ENCODE data around the gene ARHGAP42.

The ARHGAP42 gene

DNA sequence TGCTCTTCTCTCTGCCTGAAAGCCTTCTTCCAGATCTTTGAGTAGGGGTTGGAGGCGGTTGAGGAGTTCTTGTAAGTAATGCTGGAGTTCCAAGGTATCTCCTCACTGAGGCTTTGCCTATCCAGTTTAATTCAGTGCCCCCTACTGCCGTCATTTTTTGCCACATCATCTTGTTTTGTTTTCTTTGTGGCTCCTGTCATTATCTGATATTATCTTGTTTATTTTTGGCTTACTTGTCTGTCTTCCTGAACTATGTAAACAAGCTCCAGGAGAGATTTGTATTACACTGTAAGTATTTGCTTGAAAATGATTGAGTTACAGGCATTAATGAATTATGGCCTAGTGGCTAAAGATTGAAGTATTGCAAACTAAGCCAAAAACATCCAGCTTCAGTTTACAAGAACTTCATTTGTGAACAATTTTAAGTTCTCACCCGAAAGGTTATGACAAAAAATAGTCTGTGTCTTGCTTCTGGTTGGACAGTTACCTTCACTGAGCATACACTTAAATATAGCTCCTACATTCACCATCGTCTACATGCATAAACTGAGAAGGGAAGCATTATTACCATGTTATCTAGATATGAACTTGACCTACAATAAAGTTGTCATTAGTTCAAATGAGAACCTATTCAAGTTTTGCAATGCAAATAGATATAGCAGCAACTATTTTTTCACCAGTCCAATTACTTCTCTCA lies 154.8 kb downstream of the ARHGAP42 start:
- DNase-seq: no peak

GRCh38 chr11:100847696-100848216 lies 160.7 kb downstream of the ARHGAP42 start:
- no peak for DNase-seq

DNA sequence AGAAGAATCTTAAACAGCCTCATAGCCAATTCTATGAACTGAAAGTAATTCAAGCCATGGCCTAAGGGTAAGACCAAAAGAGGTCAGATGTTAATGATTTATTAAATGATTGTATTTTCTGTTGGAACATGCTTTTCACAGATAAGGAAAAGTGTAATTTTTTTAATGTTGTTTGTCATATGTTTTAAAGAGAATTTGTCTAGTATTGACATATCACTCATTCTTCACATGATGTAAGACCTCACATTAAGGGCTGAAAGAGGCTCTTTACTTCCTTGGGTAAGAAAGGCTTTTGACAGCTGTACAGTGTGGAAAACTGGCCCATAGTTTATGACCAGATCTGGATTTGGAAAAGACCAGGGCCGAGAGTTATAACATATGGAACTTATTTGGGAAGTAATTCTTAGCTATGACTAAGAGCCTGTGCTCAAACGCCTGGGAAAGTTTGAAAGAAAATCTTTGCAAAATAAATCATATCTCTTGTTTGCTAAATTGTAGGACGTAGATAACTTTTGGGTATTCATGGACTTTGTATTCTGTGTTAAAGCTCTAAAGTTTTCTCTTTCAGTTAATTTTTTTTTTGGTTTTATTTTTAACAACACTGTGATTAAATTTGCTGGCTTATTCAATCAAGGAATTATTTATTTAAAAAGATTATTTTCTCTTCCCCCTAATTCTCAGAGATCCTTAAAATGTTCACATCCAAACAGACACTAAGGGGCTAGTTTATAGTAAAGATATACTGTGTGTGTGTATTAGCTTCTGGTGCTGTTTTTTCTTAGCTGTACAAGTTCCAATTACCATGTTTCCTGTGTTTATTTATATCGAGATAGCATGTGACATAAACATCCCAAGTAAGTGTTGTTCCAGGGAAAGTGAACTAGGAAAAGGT lies 162.2 kb downstream of the ARHGAP42 start:
- no peak for DNase-seq

GRCh38 chr11:100849901-100850235 lies 162.8 kb downstream of the ARHGAP42 start:
- DNase-seq: no peak

- no peak for DNase-seq
These were observed 164.1 kb downstream of the ARHGAP42 start for GRCh38 chr11:100851147-100851546.

DNA sequence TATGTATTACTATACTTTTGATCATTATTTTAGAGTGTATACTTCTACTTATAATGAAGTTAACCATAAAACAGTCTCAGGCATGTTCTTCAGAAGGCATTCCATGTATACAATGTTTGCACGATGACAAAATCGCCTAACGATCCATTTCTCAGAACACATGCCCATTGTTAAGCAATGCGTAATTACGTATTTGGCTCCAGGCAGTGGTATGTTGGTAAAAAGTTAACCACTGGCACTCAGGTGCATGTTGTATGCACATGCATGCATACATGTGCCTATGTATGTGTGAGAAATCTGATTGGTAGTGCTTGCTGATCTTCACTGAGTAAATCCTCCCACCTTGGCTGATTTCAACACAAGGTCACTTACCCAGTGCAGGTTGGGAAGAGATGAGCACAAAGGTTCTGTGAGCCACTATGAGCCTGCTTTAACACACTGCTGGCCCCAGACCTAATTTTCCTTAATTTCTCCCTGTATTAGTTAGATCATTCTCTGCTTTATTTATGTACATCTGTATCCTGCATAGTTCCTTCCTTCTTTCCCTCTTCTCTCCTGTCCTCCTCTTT lies 164.6 kb downstream of the ARHGAP42 start:
- no peak for DNase-seq

DNA sequence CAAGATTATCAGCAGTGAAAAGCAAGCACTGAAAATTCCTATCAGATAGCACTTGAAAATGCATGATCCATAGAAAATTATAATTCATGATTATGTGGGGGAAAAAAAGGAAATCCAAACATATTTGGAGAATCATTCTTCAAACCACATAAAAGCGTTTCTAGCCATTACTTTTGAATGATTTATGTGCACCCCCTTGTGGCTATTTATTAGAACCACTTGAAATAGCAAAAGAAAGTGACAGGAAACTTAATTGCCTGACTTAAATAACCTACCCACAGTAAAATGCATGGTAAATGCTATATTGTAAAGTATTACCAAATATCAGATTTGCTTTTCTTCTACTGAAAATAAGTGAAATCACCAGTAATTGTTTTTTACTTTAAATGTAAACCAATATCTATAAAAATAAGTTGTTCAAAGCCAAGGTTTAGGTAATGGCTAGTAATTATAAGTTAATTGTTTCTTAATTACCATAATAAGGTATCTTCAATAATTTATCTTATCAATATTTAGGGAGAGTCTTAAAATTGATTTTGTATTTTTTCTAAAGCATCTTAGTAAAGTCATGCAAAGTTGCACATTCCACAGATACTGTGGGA lies 168.5 kb downstream of the ARHGAP42 start:
- DNase-seq: no peak

DNA sequence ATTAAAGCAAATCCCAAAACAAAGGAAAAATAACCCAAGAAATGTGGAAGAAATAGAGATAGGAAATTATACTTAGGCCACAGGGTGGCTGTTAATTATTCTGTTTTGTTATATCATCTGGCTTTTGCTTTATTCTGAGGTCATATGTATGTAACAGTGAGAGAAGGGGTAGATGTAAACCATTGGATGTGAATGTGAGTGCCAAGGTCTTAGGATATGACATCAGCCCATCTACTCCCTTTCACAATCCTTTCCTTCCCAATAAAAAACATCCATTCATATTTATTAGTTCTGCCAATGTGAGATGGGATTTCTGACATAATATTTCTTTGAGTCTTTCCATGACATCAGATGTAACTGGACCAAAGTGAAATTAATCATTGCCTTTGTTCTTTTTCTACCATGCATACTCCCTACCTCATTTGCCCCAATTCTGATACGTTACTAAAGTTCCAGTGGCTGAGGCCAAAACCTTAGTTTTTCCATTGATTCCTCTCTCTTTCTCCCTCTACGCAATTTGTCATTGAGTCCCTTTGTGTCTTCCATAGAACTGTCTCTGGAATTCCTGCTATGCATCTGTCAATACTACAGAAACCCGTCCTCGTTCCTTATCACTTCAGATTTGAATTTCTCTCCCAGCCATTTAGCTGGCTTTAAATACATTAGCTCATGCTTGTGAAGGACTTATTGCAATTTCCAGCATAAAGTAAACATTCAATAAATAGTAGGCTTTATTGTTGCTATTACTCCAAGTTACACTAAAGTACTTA lies 170.3 kb downstream of the ARHGAP42 start:
- no peak for DNase-seq

GRCh38 chr11:100860318-100861155 lies 173.4 kb downstream of the ARHGAP42 start:
- DNase-seq: no peak

- DNase-seq: no peak
These were observed 174.1 kb downstream of the ARHGAP42 start for GRCh38 chr11:100861212-100861611.

DNA sequence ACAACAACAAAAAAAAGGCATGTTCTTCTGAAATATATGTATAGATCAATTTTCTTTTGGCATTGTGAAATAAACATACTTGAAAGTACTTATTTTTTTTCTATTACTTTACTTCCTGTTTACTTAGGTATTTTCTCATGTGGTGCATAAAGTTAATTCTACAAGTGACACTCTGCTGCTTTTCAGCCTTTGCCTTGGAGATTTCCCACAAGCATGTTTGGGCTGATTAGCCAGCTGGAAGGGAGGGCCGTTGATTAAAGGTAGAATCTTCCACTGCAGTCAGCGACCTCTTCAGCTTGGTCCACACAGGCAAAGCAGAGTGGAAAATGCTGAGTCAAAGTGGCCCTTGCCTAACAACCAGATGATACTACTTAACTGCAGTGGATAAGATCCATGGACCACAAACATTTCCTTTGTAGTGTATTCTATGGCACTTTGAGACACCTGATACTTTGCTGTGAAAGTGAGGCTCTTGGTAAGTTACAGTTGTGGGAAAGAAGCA lies 176.0 kb downstream of the ARHGAP42 start:
- DNase-seq: no peak

DNA sequence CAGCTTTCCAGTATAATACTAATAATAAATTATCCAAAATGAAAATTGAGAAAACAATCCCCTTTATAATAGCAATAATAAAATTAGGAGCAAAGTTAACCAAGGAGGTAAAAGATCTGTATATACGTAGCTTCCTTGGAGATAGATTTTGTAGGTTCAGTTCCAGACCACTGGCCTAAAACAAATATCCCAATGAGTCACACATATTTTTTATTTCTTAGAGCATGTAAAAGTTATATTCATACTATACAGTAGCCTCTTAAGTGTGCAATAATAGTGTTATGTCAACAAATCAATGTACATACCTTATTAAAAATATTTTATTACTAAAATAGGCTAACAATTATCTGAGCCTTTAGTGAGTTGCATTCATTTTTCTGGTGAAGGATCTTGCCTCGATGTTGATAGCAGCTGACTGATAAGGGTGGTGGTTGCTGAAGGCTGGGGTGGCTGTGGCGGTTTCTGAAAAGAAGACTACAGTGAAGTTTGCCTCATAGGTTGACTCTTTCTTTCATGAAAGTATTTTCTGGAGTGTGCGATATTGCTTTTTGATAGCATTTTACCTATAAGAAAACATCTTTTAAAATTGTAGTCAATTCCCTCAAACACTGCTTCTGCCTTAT lies 178.5 kb downstream of the ARHGAP42 start:
- no peak for DNase-seq

DNA sequence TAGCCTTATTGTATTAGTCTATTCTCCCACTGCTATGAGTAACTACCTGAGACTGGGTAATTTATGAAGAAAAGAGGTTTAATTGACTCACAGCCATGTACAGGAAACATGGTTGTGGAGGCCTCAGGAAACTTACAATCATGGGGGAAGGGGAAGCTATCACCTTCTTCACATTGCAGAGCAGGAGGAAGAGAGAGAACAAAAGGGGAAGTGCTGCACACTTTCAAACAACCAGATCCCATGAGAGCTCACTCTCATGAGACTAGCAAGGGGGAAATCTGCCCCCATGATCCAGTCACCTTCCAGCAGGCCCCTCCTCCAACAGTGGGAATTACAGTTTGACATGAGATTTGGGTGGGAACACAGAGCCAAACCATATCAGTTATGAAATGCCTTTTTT lies 179.4 kb downstream of the ARHGAP42 start:
- DNase-seq: no peak

GRCh38 chr11:100867606-100868005 lies 180.5 kb downstream of the ARHGAP42 start:
- DNase-seq: no peak

- DNase-seq: no peak
These were observed 182.2 kb downstream of the ARHGAP42 start for GRCh38 chr11:100869328-100869727.

- DNase-seq: no peak
These were observed 183.1 kb downstream of the ARHGAP42 start for GRCh38 chr11:100870138-100870537.

- no peak for DNase-seq
These were observed 186.1 kb downstream of the ARHGAP42 start for GRCh38 chr11:100872951-100873740.

DNA sequence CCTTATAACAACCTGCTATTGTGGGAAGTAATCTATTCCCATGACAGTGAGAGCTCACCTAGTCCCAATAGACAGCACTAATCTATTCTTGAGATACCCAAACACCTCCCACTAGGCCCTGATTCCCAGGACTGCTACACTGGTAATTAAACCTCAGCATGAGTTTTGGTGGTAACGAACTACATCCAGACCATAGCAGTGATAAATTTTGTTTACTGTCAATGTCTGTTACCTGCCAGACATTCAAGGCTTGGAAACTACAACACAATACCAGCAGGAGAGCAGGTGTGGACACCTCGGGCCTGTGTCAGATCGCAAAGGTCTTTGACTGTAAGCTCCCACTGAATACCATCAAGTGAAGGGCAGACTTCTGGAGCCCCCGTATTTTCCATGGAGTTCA lies 187.1 kb downstream of the ARHGAP42 start:
- no peak for DNase-seq

DNA sequence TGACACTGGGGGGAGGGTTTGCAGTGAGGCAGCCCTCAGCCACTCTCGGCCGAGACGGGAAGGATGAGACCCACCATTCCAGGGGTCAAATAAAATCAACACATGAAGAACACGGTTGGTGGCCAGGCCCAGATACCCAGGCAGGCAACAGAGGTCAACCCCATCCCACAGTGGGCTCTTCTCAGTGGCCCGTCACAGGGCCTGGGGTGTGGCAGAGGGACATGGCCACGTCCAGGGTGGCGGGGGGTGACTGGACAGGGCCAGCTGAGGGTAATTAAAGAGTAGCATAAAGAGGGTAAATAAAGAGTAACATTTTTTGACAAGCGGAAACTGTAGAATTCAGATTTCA lies 188.4 kb downstream of the ARHGAP42 start:
- DNase-seq: no peak
